BLaER1 (cell line): ENCODE measurements around the gene AMPH.
A peak's percentile ranks its signal among the peaks of the same experiment; 100 is the strongest.
"Not testable (repeated sequence)": the region's sequence is repeated elsewhere in the genome, so short reads cannot be mapped to it uniquely, and the experiment has no call there.

ENCODE experiments used
- H3K27ac ChIP-seq: shearing (Covaris generic); formaldehyde crosslinking; 2 replicates; pipeline ENCODE4 v1.8.1; 2022
- H3K27me3 ChIP-seq: shearing (Covaris generic); formaldehyde crosslinking; 2 replicates; pipeline ENCODE4 v1.8.1; 2022
- H3K36me3 ChIP-seq: shearing (Covaris generic); formaldehyde crosslinking; 2 replicates; pipeline ENCODE4 v1.8.1; 2022
- H3K4me1 ChIP-seq: shearing (Covaris generic); formaldehyde crosslinking; 2 replicates; pipeline ENCODE4 v1.8.1; 2022
- H3K4me2 ChIP-seq: shearing (Covaris generic); formaldehyde crosslinking; 2 replicates; pipeline ENCODE4 v1.8.1; 2022
- H3K4me3 ChIP-seq: shearing (Covaris generic); formaldehyde crosslinking; 2 replicates; pipeline ENCODE4 v1.8.1; 2022
- H3K9ac ChIP-seq: shearing (Covaris generic); formaldehyde crosslinking; 2 replicates; pipeline ENCODE4 v1.8.1; 2022
- H3K9me3 ChIP-seq: shearing (Covaris generic); formaldehyde crosslinking; 2 replicates; pipeline ENCODE4 v1.8.1; 2022
- H4K20me1 ChIP-seq: shearing (Covaris generic); formaldehyde crosslinking; 2 replicates; pipeline ENCODE4 v1.8.1; 2022
- Cebpa-rat ChIP-seq: shearing (Covaris generic); IDR thresholded peaks from 2 replicates; pipeline ENCODE4 v1.8.1; 2022

AMPH gene

GRCh38 chr7:38385682-38386081 is 245.5 kb downstream of the AMPH start:
- Histone ChIP-seq H3K4me3 (no peak overlapping the region), H3K4me1 (no peaks in the 10 kb centered on the region), H3K27me3 (no peaks in the 10 kb centered on the region), H3K4me2 (no peak overlapping the region), H3K27ac (no peak overlapping the region), H3K36me3 (no peaks in the 10 kb centered on the region), H3K9ac (no peak overlapping the region), H3K9me3 (no peaks in the 10 kb centered on the region), H4K20me1 (no peaks in the 10 kb centered on the region)
- TF ChIP-seq Cebpa-rat = no peak

DNA sequence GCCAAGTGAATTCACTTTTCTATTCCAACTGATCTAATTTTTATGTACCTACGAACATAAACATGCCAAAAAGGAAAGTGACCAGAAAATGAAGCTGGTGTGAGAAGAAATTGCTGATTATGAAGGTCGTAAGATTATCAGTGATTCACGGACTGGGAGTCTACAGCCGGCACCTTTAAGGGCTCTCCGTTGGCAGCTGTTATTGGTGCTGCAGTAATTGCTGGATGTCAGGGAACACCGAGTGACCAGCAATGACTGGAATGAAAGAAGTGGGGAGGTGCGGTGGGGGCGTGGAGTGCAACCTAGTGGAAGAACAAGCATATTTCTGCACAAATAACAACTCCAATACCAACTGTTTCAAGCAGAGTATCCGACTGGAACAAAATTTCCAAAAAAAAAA is 247.9 kb downstream of the AMPH start:
- Histone ChIP-seq H3K4me1 (no peaks in the 10 kb centered on the region), H3K9me3 (no peaks in the 10 kb centered on the region), H3K27ac (no peak overlapping the region), H4K20me1 (no peaks in the 10 kb centered on the region), H3K4me2 (no peak overlapping the region), H3K9ac (no peak overlapping the region), H3K36me3 (no peaks in the 10 kb centered on the region), H3K27me3 (no peaks in the 10 kb centered on the region), H3K4me3 (no peak overlapping the region)
- no peak for TF ChIP-seq Cebpa-rat

DNA sequence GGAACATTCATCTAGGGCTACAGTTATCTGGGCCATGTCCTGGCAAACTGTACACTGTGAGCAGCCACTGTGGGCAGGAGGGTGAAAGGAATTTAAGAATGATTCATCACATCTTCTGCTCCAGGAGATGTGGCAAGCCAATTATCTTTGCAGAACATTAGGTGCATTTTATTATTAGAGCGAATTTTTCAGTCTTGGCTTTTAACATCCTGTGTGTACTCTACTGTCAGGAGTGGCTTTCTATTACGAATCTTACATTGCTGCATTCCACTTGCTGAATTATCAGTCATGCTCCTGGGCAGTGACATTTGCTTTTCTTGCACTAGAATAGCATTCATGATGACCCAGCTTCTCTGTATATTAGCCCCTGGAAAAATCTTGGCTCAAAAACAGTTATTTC is 248.5 kb downstream of the AMPH start:
- no peak for TF ChIP-seq Cebpa-rat
- Histone ChIP-seq H4K20me1 (no peaks in the 10 kb centered on the region), H3K9me3 (no peaks in the 10 kb centered on the region), H3K9ac (no peak overlapping the region), H3K27me3 (no peaks in the 10 kb centered on the region), H3K4me3 (no peak overlapping the region), H3K36me3 (no peaks in the 10 kb centered on the region), H3K4me2 (no peak overlapping the region), H3K4me1 (no peaks in the 10 kb centered on the region), H3K27ac (no peak overlapping the region)

GRCh38 chr7:38375453-38375852 is 255.7 kb downstream of the AMPH start:
- Histone ChIP-seq H3K9me3 (no peaks in the 10 kb centered on the region), H3K4me3 (no peak overlapping the region), H3K4me1 (no peaks in the 10 kb centered on the region), H3K27me3 (no peaks in the 10 kb centered on the region), H3K36me3 (no peaks in the 10 kb centered on the region), H3K4me2 (no peak overlapping the region), H4K20me1 (no peaks in the 10 kb centered on the region), H3K9ac (no peak overlapping the region), H3K27ac (no peak overlapping the region)
- no peak for TF ChIP-seq Cebpa-rat

DNA sequence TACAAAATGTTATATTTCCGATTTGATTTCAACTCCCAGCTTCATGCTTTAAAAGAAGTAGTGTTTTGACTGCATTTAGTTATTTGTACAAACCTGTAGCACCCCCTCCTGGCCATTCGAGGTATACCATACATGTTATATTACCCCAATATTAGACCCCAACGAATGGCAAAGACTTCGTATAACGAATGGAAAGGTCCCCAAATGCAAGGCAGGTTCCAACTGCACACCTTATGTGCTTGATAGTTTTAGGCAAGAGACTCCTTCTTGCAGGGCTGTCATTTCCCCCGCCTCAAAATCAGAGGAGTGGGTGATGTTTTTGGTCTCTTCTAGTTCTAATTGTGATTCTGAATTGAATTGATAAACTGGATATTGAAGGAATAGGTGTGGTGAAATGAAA is 256.7 kb downstream of the AMPH start:
- Histone ChIP-seq H4K20me1 (no peaks in the 10 kb centered on the region), H3K27ac (no peak overlapping the region), H3K36me3 (no peaks in the 10 kb centered on the region)

GRCh38 chr7:38373155-38373554 is 258.0 kb downstream of the AMPH start:
- Histone ChIP-seq H3K27me3 (no peaks in the 10 kb centered on the region), H3K9me3 (no peaks in the 10 kb centered on the region), H3K4me3 (no peak overlapping the region), H3K36me3 (no peaks in the 10 kb centered on the region), H3K9ac (no peak overlapping the region), H4K20me1 (no peaks in the 10 kb centered on the region), H3K4me2 (no peak overlapping the region), H3K27ac (no peak overlapping the region), H3K4me1 (peaks cover 13% of the 10 kb centered on the region)
- no peak for TF ChIP-seq Cebpa-rat

More for the DNA sequence above, 256.7 kb downstream of the AMPH start:
- TF ChIP-seq Cebpa-rat = no peak
- Histone ChIP-seq H3K9ac (no peak overlapping the region), H3K4me1 (peaks cover 7% of the 10 kb centered on the region; the same call in 1 of the 2 replicates), H3K4me3 (no peak overlapping the region), H3K9me3 (no peaks in the 10 kb centered on the region), H3K4me2 (no peak overlapping the region), H3K27me3 (no peaks in the 10 kb centered on the region)

- H3K27ac ChIP-seq = no peak overlapping the region
- H3K9me3 ChIP-seq = no peaks in the 10 kb centered on the region
- H3K4me1 ChIP-seq = peaks cover 22% of the 10 kb centered on the region
- TF ChIP-seq Cebpa-rat = no peak
- no peaks in the 10 kb centered on the region for H3K36me3 ChIP-seq
- no peak overlapping the region for H3K4me2 ChIP-seq
- no peaks in the 10 kb centered on the region for H3K27me3 ChIP-seq
- H4K20me1 ChIP-seq = no peaks in the 10 kb centered on the region
- no peak overlapping the region for H3K9ac ChIP-seq
- H3K4me3 ChIP-seq = no peak overlapping the region
These were observed 258.9 kb downstream of the AMPH start for GRCh38 chr7:38372290-38372689.

DNA sequence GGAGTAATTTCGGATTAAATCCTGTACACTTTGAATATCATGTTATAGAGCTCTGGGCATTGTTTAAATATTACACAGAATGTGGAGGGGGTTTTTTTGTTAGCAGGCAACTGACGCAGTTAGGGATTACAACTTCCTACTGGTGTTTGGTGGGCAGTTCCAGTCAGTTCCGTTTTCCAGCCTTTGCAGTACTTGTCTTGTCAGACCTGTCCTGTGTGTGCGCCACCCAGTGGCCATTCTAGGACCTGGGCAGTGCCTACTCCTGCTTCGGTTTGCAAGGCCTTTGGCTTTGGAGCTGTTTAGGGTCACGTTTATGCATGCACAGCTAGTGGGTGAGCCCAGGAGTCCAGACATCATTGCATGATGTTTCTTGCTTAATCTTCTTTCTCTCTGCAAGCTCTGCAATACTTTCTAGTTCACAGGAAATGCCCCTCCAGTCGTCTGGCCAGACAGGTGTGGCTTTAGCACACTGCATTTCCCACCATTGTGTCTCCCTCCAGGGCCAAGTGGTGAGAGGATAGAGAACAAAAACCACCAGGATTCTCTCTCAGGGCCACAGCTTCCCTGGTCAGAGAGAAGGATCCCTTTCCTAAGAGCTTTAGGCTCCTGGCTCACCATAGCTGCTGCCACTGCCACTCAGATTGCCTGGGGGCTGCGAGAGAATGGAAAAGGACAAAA is 261.2 kb downstream of the AMPH start:
- H3K9ac ChIP-seq = no peak overlapping the region
- no peaks in the 10 kb centered on the region for H3K9me3 ChIP-seq
- H3K4me1 ChIP-seq = peaks cover 26% of the 10 kb centered on the region
- no peaks in the 10 kb centered on the region for H3K36me3 ChIP-seq
- 0 out of 2 replicates have a peak overlapping the region, but pooled peaks have one; percentile 11 for H3K27ac ChIP-seq
- no peaks in the 10 kb centered on the region for H4K20me1 ChIP-seq
- no peaks in the 10 kb centered on the region for H3K27me3 ChIP-seq
- no peak overlapping the region for H3K4me2 ChIP-seq
- H3K4me3 ChIP-seq = no peak overlapping the region
- TF ChIP-seq Cebpa-rat = no peak

GRCh38 chr7:38368191-38368605 is 263.0 kb downstream of the AMPH start:
- peaks cover 28% of the 10 kb centered on the region for H3K4me1 ChIP-seq
- H3K36me3 ChIP-seq = no peaks in the 10 kb centered on the region
- no peak overlapping the region for H3K9ac ChIP-seq
- no peaks in the 10 kb centered on the region for H3K27me3 ChIP-seq
- 0 out of 2 replicates have a peak overlapping the region, but pooled peaks have one; percentile 36 for H3K27ac ChIP-seq
- H3K4me2 ChIP-seq = peak overlapping the region; percentile 45
- no peaks in the 10 kb centered on the region for H4K20me1 ChIP-seq
- no peak for TF ChIP-seq Cebpa-rat
- no peak overlapping the region for H3K4me3 ChIP-seq
- no peaks in the 10 kb centered on the region for H3K9me3 ChIP-seq

GRCh38 chr7:38367301-38367890 is 263.8 kb downstream of the AMPH start:
- H3K27ac ChIP-seq = peak overlapping the region; percentile 46
- no peak overlapping the region for H3K9ac ChIP-seq
- no peaks in the 10 kb centered on the region for H3K27me3 ChIP-seq
- no peaks in the 10 kb centered on the region for H4K20me1 ChIP-seq
- H3K4me2 ChIP-seq = peak overlapping the region; percentile 45
- no peaks in the 10 kb centered on the region for H3K36me3 ChIP-seq
- H3K9me3 ChIP-seq = no peaks in the 10 kb centered on the region
- peaks cover 36% of the 10 kb centered on the region for H3K4me1 ChIP-seq
- H3K4me3 ChIP-seq = no peak overlapping the region
- no peak for TF ChIP-seq Cebpa-rat

GRCh38 chr7:38363379-38363778 is 267.8 kb downstream of the AMPH start:
- not testable (repeated sequence) for H3K9me3 ChIP-seq, H3K9ac ChIP-seq, H3K36me3 ChIP-seq, H3K27me3 ChIP-seq, H4K20me1 ChIP-seq, H3K4me3 ChIP-seq
- Histone ChIP-seq H3K4me1 (peaks cover 42% of the 10 kb centered on the region), H3K27ac (0 out of 2 replicates have a peak overlapping the region, but pooled peaks have one; percentile 44), H3K4me2 (peak overlapping the region; percentile 57)
